ENCODE results near the gene CACYBP. TPM values are rescaled to one million over a fixed set of nuclear protein-coding genes. Genes with fewer than 3 reads are reported as not detected.

Gene CACYBP
- total and polyA plus RNA-seq, 2 of the 8 experiments (the other 6 are each of a cell fraction or from before 2014, with no cell fraction given), result 28.3 to 247 TPM

DNA sequence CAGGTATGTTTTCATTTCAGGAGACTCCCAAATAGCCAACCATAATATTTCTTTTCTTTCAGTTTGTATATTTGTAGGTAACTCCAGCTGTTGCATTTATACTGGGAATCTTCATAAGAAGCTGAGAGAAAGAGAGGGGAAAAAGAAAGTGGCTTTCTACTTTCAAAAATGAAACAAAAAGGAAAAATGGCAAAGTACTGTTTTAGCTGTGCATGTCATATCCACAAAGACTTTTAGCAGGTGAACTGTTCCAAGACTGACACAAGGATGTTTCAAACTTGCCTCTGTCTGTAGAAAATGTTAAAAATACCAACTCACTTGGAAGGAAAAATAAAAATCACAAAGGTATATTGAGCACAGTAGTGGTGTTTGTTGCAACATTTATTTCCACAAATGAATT lies 41.9 kb upstream of the CACYBP start:
- no peak overlapping the region for H3K23ac ChIP-seq (ENCODE audit: insufficient read length)
- no peak overlapping the region for H4K91ac ChIP-seq (replicated peaks; ENCODE audit: insufficient read length, low read length)
- DNase-seq (ENCODE audit: low read depth in 1 of 2, low spot score in 2 of 2), result no peak
- H3K4me3 ChIP-seq (ENCODE audit: extremely low read depth in 1 of 4, insufficient read depth in 2 of 4, low read depth in 3 of 4, low read length in 4 of 4), result no peak overlapping the region
- H3K18ac ChIP-seq (ENCODE audit: extremely low read depth, low read length), result no peak overlapping the region
- H3K14ac ChIP-seq (ENCODE audit: insufficient read length), result no peak overlapping the region
- peaks cover 5 to 8% of the 10 kb centered on the region in 2 experiments for H4K20me1 ChIP-seq (replicated peaks in 1 of 2; ENCODE audit: control insufficient read depth in 1 of 2, insufficient read depth in 2 of 2, low read length in 2 of 2)
- no peak overlapping the region for H2AFZ ChIP-seq (ENCODE audit: low read length)
- no peak overlapping the region for H3K4ac ChIP-seq (replicated peaks; ENCODE audit: insufficient read length, low read depth, low read length)
- TF ChIP-seq RNF2 (IDR thresholded peaks at IDR 0.05; ENCODE audit: borderline replicate concordance, low read depth, low read length, missing control alignments, poor library complexity, severe bottlenecking) (no peak), BACH1 (IDR thresholded peaks at IDR 0.05; ENCODE audit: low read length) (no peak)
- no peak overlapping the region for H2BK12ac ChIP-seq (ENCODE audit: low read depth, low read length)
- no peak overlapping the region for H3K4me2 ChIP-seq (ENCODE audit: insufficient read depth in 1 of 2, low read depth in 2 of 2, low read length in 2 of 2)
- no peaks in the 10 kb centered on the region for H3K27me3 ChIP-seq (replicated peaks in 1 of 4; ENCODE audit: control insufficient read depth in 3 of 4, extremely low read depth in 1 of 4, insufficient read depth in 3 of 4, low read length in 3 of 4)
- CTCF ChIA-PET (ENCODE audit: partially characterized antibody), result interaction anchor here (2.0 kb wide), 1 partner anchor 29 kb away, joined by 5 read pairs; no protein-coding TSS in a partner anchor
- no peak for FAIRE-seq
- H2BK20ac ChIP-seq (ENCODE audit: low read length), result no peak overlapping the region
- no peak overlapping the region for H4K8ac ChIP-seq (ENCODE audit: extremely low read depth, insufficient read depth, low read length)
- H2BK15ac ChIP-seq (ENCODE audit: low read length), result no peak overlapping the region
- H3K23me2 ChIP-seq (ENCODE audit: low read depth, low read length), result no peaks in the 10 kb centered on the region
- H3K9ac ChIP-seq (replicated peaks in 1 of 4; ENCODE audit: extremely low read depth in 1 of 4, low read depth in 3 of 4, low read length in 3 of 4), result no peak overlapping the region
- no peak overlapping the region for H2BK5ac ChIP-seq (ENCODE audit: low read depth, low read length)
- no peak overlapping the region for H2BK120ac ChIP-seq (replicated peaks; ENCODE audit: low read depth, low read length)
- no peak overlapping the region for H3K56ac ChIP-seq (replicated peaks; ENCODE audit: insufficient read length, low read depth, low read length)
- H3K4me1 ChIP-seq (replicated peaks in 1 of 4; ENCODE audit: control insufficient read depth in 3 of 4, insufficient read depth in 4 of 4, low read length in 3 of 4), result peaks cover 0 to 2% (median 0%) of the 10 kb centered on the region in 4 experiments; a peak in 2 of 7 replicates
- H4K5ac ChIP-seq (ENCODE audit: insufficient read length, low read depth, low read length), result no peak overlapping the region
- peaks cover 0 to 46% of the 10 kb centered on the region in 2 experiments; a peak in 3 of 4 replicates for H3K79me2 ChIP-seq (ENCODE audit: control insufficient read depth in 1 of 2, insufficient read depth in 2 of 2, low read length in 2 of 2)
- no peak overlapping the region for H2AK5ac ChIP-seq (ENCODE audit: low read depth, low read length)
- H3K27ac ChIP-seq (ENCODE audit: low read depth, low read length), result no peak overlapping the region
- H3K79me1 ChIP-seq (ENCODE audit: low read depth, low read length), result peaks cover 4% of the 10 kb centered on the region; the same call in 1 of the 2 replicates
- peaks cover 0 to 57% (median 27%) of the 10 kb centered on the region in 4 experiments; a peak in 6 of 8 replicates for H3K36me3 ChIP-seq (ENCODE audit: control insufficient read depth in 2 of 4, insufficient read depth in 4 of 4, low read length in 3 of 4)
- no peaks in the 10 kb centered on the region for H3K9me3 ChIP-seq (ENCODE audit: insufficient read depth in 2 of 2, low read depth in 1 of 2, low read length in 1 of 2)
- POLR2A ChIA-PET (ENCODE audit: partially characterized antibody), result interaction anchor here (0.6 to 1.5 kb wide), 3 partner anchors 8 to 84 kb away, joined by 3 to 4 read pairs (median 3); no protein-coding TSS in a partner anchor
